GM23338 (cell line): ENCODE measurements around the gene PRPS2. TPM values are rescaled to one million over a fixed set of nuclear protein-coding genes. Genes with fewer than 3 reads are reported as not detected.

Source experiments
- ATAC-seq: fragments of 200-7000 bp; cut with Tn5 transposase; 3 replicates; pipeline ENCODE4 v1.9.1; 2020
- DNase-seq: peaks from one replicate; pipeline ENCODE4 v3.0.0-alpha.2; 2015; ENCODE audit warnings: low spot score
- H2AFZ ChIP-seq: fragments of 200-600 bp; sonication (generic); 2 replicates; pipeline ENCODE4 v1.8.0; 2016; ENCODE audit warnings: antibody characterized with exemption, mild to moderate bottlenecking, moderate library complexity
- H3F3A ChIP-seq: fragments of 200-600 bp; sonication (generic); replicated peaks from 2 replicates; pipeline ENCODE4 v1.8.0; 2017; ENCODE audit warnings: antibody characterized with exemption, mixed run types, low read depth
- H3K27ac ChIP-seq: fragments of 200-600 bp; sonication (generic); 2 replicates; pipeline ENCODE4 v1.6.1; 2016; ENCODE audit warnings: low read depth
- H3K27me3 ChIP-seq: fragments of 200-600 bp; sonication (generic); 2 replicates; pipeline ENCODE4 v1.8.0; 2016; ENCODE audit warnings: mild to moderate bottlenecking, mixed run types, moderate library complexity; ENCODE audit not compliant: insufficient read depth
- H3K36me3 ChIP-seq: fragments of 200-600 bp; sonication (generic); 2 replicates; pipeline ENCODE4 v1.8.0; 2016; ENCODE audit warnings: mild to moderate bottlenecking; ENCODE audit not compliant: insufficient read depth
- H3K4me1 ChIP-seq: fragments of 200-600 bp; sonication (generic); 2 replicates; pipeline ENCODE4 v1.8.0; 2016; ENCODE audit warnings: mild to moderate bottlenecking, moderate library complexity; ENCODE audit not compliant: insufficient read depth
- H3K4me2 ChIP-seq: fragments of 200-600 bp; sonication (generic); 2 replicates; pipeline ENCODE4 v1.7.1; 2017; ENCODE audit warnings: mixed run types
- H3K4me3 ChIP-seq: fragments of 200-600 bp; sonication (generic); 2 replicates; pipeline ENCODE4 v1.6.1; 2016; ENCODE audit warnings: mixed run types
- H3K79me2 ChIP-seq: fragments of 200-600 bp; sonication (generic); replicated peaks from 2 replicates; pipeline ENCODE4 v1.8.0; 2017; ENCODE audit warnings: mild to moderate bottlenecking; ENCODE audit not compliant: insufficient read depth
- H3K9me2 ChIP-seq: fragments of 200-600 bp; sonication (generic); 2 replicates; pipeline ENCODE4 v1.8.0; 2017; ENCODE audit not compliant: insufficient read depth
- H4K20me1 ChIP-seq: fragments of 200-600 bp; sonication (generic); replicated peaks from 2 replicates; pipeline ENCODE4 v1.8.0; 2017; ENCODE audit warnings: mild to moderate bottlenecking; ENCODE audit not compliant: insufficient read depth
- H3K27ac Mint-ChIP-seq: 2 replicates; pipeline ENCODE4 v1.8.0; 2020; ENCODE audit warnings: inconsistent platforms, mild to moderate bottlenecking, moderate library complexity, mixed read lengths
- H3K27me3 Mint-ChIP-seq: 3 replicates; pipeline ENCODE4 v1.8.0; 2022; ENCODE audit warnings: low read depth, mild to moderate bottlenecking, moderate library complexity, mixed read lengths, inconsistent platforms; ENCODE audit not compliant: insufficient read depth, poor library complexity
- H3K36me3 Mint-ChIP-seq: 3 replicates; pipeline ENCODE4 v1.8.0; 2021; ENCODE audit warnings: low read depth, mild to moderate bottlenecking, inconsistent platforms, moderate library complexity, mixed read lengths
- H3K4me1 Mint-ChIP-seq: 3 replicates; pipeline ENCODE4 v1.8.0; 2020; ENCODE audit warnings: mild to moderate bottlenecking, inconsistent platforms, mixed read lengths
- H3K4me3 Mint-ChIP-seq: 3 replicates; pipeline ENCODE4 v1.8.0; 2021; ENCODE audit warnings: moderate library complexity, mild to moderate bottlenecking, inconsistent platforms, mixed read lengths
- H3K9me3 Mint-ChIP-seq: 3 replicates; pipeline ENCODE4 v1.8.0; 2020; ENCODE audit warnings: moderate library complexity, mild to moderate bottlenecking, inconsistent platforms, mixed read lengths
- CREB1 ChIP-seq: fragments of 250-450 bp; sonication (Bioruptor Pico); IDR thresholded peaks from 2 replicates; pipeline ENCODE4 v1.5.0; 2020; ENCODE audit warnings: low read depth, mild to moderate bottlenecking, moderate library complexity
- CTCF ChIP-seq, 2 experiments: fragments of 200-600 bp in 1 of 2; sonication (generic) in 1 of 2; conservative IDR thresholded peaks; 2 replicates each; pipeline versions ENCODE4 v1.5.1 to v1.6.1; 2016 to 2017; ENCODE audit warnings: antibody characterized with exemption in 2 of 2, low read depth in 2 of 2, mild to moderate bottlenecking in 2 of 2, moderate library complexity in 1 of 2
- JUNB ChIP-seq: IDR thresholded peaks from one replicate; pipeline ENCODE4 v1.6.1; 2016; ENCODE audit warnings: antibody characterized with exemption; ENCODE audit not compliant: unreplicated experiment
- NANOG ChIP-seq: IDR thresholded peaks from 2 replicates; pipeline ENCODE4 v1.6.1; 2016; ENCODE audit warnings: antibody characterized with exemption, borderline replicate concordance
- REST ChIP-seq: IDR thresholded peaks from one replicate; pipeline ENCODE4 v1.6.1; 2018; ENCODE audit warnings: antibody characterized with exemption; ENCODE audit not compliant: unreplicated experiment
- ZNF331 ChIP-seq: fragments of 250-450 bp; sonication (Bioruptor Pico); IDR thresholded peaks from 2 replicates; pipeline ENCODE4 v1.5.0; 2020; ENCODE audit warnings: low read depth, mild to moderate bottlenecking, moderate library complexity
- ZNF462 ChIP-seq: fragments of 250-450 bp; sonication (Bioruptor Pico); IDR thresholded peaks from 2 replicates; pipeline ENCODE4 v1.5.0; 2020; ENCODE audit warnings: mild to moderate bottlenecking, moderate library complexity
- polyA plus RNA-seq: library from polyadenylated mRNA; unstranded; fragments of >200 nt; fragmentation: Nextera tagmentation; extraction: Ambion mirVana; gene quantifications from 2 replicates; pipeline ENCODE4 v1.2.1, GENCODE V29; 2016
- total RNA-seq: library from RNA; depleted of rRNA; stranded (reverse); fragments of >200 nt; shearing (Covaris generic); gene quantifications from 2 replicates; pipeline ENCODE4 v1.2.3, GENCODE V29; 2014

The PRPS2 gene
- total and polyA plus RNA-seq, 2 experiments from 2014 or later = 46.4 to 49.3 TPM

DNA sequence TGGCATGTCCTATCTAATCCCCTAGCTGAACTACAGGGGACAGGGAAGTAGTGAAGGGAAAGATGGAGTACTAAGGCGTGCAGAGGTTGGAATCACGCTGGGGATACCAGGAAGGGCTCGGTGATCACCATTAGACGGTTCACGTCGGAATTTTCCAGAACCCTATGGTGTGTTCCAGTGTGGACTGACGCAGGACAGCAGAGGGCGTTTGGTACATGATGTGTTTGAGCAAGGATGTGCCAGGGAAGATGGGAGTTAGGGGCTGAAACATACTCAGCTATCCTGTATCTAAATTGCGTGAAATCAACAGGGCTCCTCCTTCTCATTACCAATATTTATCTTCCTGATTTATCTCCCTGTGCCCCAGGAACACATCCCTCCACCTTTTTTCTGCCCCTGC, 33.7 kb downstream of the PRPS2 start:
- H3K9me2 ChIP-seq = no peaks in the 10 kb centered on the region
- no peak overlapping the region for H3K4me3 Mint-ChIP-seq
- no peaks in the 10 kb centered on the region for H3K27me3 ChIP-seq
- H3K4me2 ChIP-seq = no peak overlapping the region
- no peaks in the 10 kb centered on the region; the same call in 2 of the 3 replicates for H3K9me3 Mint-ChIP-seq
- DNase-seq (no peak), ATAC-seq (no peak)
- no peaks in the 10 kb centered on the region for H3K79me2 ChIP-seq
- H4K20me1 ChIP-seq = no peaks in the 10 kb centered on the region
- peaks cover 43% of the 10 kb centered on the region for H3K36me3 Mint-ChIP-seq
- no peak overlapping the region for H3K27ac ChIP-seq
- no peaks in the 10 kb centered on the region for H3F3A ChIP-seq
- no peak overlapping the region for H3K27ac Mint-ChIP-seq
- no peak for TF ChIP-seq CREB1 (CRISPR knock-in tag)
- TF ChIP-seq ZNF462 (CRISPR knock-in tag) = no peak
- no peaks in the 10 kb centered on the region for H3K4me1 ChIP-seq
- no peaks in the 10 kb centered on the region for H3K36me3 ChIP-seq
- H2AFZ ChIP-seq = no peak overlapping the region
- no peak overlapping the region for H3K4me3 ChIP-seq
- H3K4me1 Mint-ChIP-seq = no peaks in the 10 kb centered on the region
- H3K27me3 Mint-ChIP-seq = no peaks in the 10 kb centered on the region

- H3K4me3 Mint-ChIP-seq = no peak overlapping the region
- H2AFZ ChIP-seq = no peak overlapping the region
- no peaks in the 10 kb centered on the region for H3K4me1 ChIP-seq
- no peak overlapping the region for H3K4me2 ChIP-seq
- H4K20me1 ChIP-seq = no peaks in the 10 kb centered on the region
- H3K27ac Mint-ChIP-seq = no peak overlapping the region
- H3K27me3 ChIP-seq = no peaks in the 10 kb centered on the region
- peaks cover 35% of the 10 kb centered on the region for H3K36me3 Mint-ChIP-seq
- no peaks in the 10 kb centered on the region for H3K4me1 Mint-ChIP-seq
- H3K79me2 ChIP-seq = no peaks in the 10 kb centered on the region
- no peaks in the 10 kb centered on the region for H3K36me3 ChIP-seq
- DNase-seq = no peak
- ATAC-seq = no peak
- H3K27me3 Mint-ChIP-seq = no peaks in the 10 kb centered on the region
- H3F3A ChIP-seq = no peaks in the 10 kb centered on the region
- H3K9me3 Mint-ChIP-seq = no peaks in the 10 kb centered on the region; the same call in 2 of the 3 replicates
- no peak overlapping the region for H3K4me3 ChIP-seq
- no peaks in the 10 kb centered on the region for H3K9me2 ChIP-seq
- no peak overlapping the region for H3K27ac ChIP-seq
- TF ChIP-seq CTCF (conservative IDR thresholded peaks at IDR 0.05; ENCODE audit: low read depth in 2 of 2) = no peak
- no peak for TF ChIP-seq ZNF331 (CRISPR knock-in tag)
- no peak for TF ChIP-seq REST
- no peak for TF ChIP-seq NANOG
- no peak for TF ChIP-seq JUNB
Measured at GRCh38 chrX:12825801-12826200, 34.6 kb downstream of the PRPS2 start.
